SK-N-SH treated with all-trans-retinoic acid at 6 μM for 48 hours (cell line): ENCODE results near the gene PIAS2.

ENCODE experiments used
- ARNTL ChIP-seq: fragments of 450-650 bp; formaldehyde crosslinking; IDR thresholded peaks from 2 replicates; pipeline ENCODE4 v1.5.0; 2020; ENCODE audit warnings: low read depth, mild to moderate bottlenecking, moderate library complexity, borderline replicate concordance
- CSDC2 ChIP-seq: fragments of 250-450 bp; sonication (Bioruptor Pico); IDR thresholded peaks from 2 replicates; pipeline ENCODE4 v1.5.0; 2020; ENCODE audit warnings: mild to moderate bottlenecking, moderate library complexity
- ESRRG ChIP-seq: fragments of 250-450 bp; sonication (Bioruptor Pico); IDR thresholded peaks from 2 replicates; pipeline ENCODE4 v1.6.1; 2021; ENCODE audit warnings: mild to moderate bottlenecking
- GLIS3 ChIP-seq: fragments of 250-450 bp; sonication (Bioruptor Pico); IDR thresholded peaks from 2 replicates; pipeline ENCODE4 v1.5.0; 2020; ENCODE audit warnings: mild to moderate bottlenecking, moderate library complexity
- OSR1 ChIP-seq: fragments of 250-450 bp; sonication (Bioruptor Pico); IDR thresholded peaks from 2 replicates; pipeline ENCODE4 v1.8.0; 2022; ENCODE audit warnings: moderate library complexity, mild to moderate bottlenecking, inconsistent platforms
- SNAI2 ChIP-seq: fragments of 250-450 bp; sonication (Bioruptor Pico); IDR thresholded peaks from 2 replicates; pipeline ENCODE4 v1.5.0; 2020; ENCODE audit warnings: mild to moderate bottlenecking, moderate library complexity
- TOX ChIP-seq: fragments of 250-450 bp; sonication (Bioruptor Pico); IDR thresholded peaks from 2 replicates; pipeline ENCODE4 v1.8.0; 2021; ENCODE audit warnings: mild to moderate bottlenecking, moderate library complexity, borderline replicate concordance
- ZC3H10 ChIP-seq: fragments of 250-450 bp; sonication (Bioruptor Pico); IDR thresholded peaks from 2 replicates; pipeline ENCODE4 v1.5.1; 2021; ENCODE audit warnings: mild to moderate bottlenecking, moderate library complexity
- ZFP3 ChIP-seq: fragments of 250-450 bp; sonication (Bioruptor Pico); IDR thresholded peaks from 2 replicates; pipeline ENCODE4 v1.5.0; 2020; ENCODE audit warnings: mild to moderate bottlenecking, moderate library complexity
- ZFP30 ChIP-seq: fragments of 450-650 bp; formaldehyde crosslinking; IDR thresholded peaks from 2 replicates; pipeline ENCODE4 v1.5.0; 2022; ENCODE audit warnings: mild to moderate bottlenecking, moderate library complexity
- TF ChIP-seq, protein P1 (sequence below): fragments of 250-450 bp; sonication (Bioruptor Pico); IDR thresholded peaks from 2 replicates; pipeline ENCODE4 v1.8.0; 2020; ENCODE audit warnings: mild to moderate bottlenecking, moderate library complexity, borderline replicate concordance
- TF ChIP-seq, protein P2 (sequence below): fragments of 250-450 bp; sonication (Bioruptor Pico); IDR thresholded peaks from 2 replicates; pipeline ENCODE4 v1.5.1; 2020; ENCODE audit warnings: low read depth, mild to moderate bottlenecking, moderate library complexity
- TF ChIP-seq, protein P3 (sequence below): fragments of 250-450 bp; sonication (Bioruptor Pico); IDR thresholded peaks from 2 replicates; pipeline ENCODE4 v1.5.0; 2020; ENCODE audit warnings: mild to moderate bottlenecking, moderate library complexity

DNA sequence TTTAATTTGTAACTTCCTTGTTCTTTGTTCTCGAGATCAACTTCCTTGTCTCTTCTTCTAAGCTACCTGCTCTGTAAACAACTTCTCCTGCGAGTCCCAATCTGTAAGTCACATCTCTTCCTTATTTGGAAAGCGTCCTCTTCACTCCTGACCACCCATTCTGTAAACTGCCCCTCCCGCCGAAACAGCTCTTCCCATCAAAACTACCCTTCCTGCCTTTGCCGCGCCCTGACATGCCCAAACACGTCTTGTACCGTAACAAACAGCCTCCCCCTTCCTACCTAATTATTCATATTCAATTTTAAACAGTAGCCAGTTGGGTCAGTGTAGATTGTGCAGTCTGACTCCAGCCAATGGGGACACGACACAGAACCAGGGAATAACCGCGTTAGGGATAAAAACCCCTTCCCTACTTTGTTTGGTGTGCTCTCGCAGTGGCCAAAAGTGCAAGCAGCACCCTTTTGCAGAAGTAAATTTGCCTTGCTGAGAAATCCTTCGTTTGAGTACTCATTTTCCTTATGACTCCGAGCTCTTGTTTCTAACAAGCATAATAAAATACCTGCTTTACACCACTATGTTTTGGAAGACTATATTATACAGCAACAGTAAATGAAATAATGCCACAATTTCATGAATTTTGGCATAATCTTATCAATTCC, 39.8 kb downstream of the PIAS2 start:
- no peak for TF ChIP-seq SNAI2 (CRISPR knock-in tag)
- TF ChIP-seq ARNTL: no peak
- TF ChIP-seq OSR1 (CRISPR knock-in tag): no peak
- TF ChIP-seq CSDC2: no peak
- TF ChIP-seq, protein P1, sequence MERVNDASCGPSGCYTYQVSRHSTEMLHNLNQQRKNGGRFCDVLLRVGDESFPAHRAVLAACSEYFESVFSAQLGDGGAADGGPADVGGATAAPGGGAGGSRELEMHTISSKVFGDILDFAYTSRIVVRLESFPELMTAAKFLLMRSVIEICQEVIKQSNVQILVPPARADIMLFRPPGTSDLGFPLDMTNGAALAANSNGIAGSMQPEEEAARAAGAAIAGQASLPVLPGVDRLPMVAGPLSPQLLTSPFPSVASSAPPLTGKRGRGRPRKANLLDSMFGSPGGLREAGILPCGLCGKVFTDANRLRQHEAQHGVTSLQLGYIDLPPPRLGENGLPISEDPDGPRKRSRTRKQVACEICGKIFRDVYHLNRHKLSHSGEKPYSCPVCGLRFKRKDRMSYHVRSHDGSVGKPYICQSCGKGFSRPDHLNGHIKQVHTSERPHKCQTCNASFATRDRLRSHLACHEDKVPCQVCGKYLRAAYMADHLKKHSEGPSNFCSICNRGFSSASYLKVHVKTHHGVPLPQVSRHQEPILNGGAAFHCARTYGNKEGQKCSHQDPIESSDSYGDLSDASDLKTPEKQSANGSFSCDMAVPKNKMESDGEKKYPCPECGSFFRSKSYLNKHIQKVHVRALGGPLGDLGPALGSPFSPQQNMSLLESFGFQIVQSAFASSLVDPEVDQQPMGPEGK: no peak
- TF ChIP-seq, protein P2, sequence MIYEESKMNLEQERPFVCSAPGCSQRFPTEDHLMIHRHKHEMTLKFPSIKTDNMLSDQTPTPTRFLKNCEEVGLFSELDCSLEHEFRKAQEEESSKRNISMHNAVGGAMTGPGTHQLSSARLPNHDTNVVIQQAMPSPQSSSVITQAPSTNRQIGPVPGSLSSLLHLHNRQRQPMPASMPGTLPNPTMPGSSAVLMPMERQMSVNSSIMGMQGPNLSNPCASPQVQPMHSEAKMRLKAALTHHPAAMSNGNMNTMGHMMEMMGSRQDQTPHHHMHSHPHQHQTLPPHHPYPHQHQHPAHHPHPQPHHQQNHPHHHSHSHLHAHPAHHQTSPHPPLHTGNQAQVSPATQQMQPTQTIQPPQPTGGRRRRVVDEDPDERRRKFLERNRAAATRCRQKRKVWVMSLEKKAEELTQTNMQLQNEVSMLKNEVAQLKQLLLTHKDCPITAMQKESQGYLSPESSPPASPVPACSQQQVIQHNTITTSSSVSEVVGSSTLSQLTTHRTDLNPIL (CRISPR knock-in tag): no peak
- no peak for TF ChIP-seq ESRRG
- TF ChIP-seq ZFP30 (CRISPR knock-in tag): no peak
- no peak for TF ChIP-seq GLIS3 (CRISPR knock-in tag)
- TF ChIP-seq TOX (CRISPR knock-in tag): no peak
- TF ChIP-seq ZC3H10 (CRISPR knock-in tag): no peak
- no peak for TF ChIP-seq ZFP3 (CRISPR knock-in tag)
- TF ChIP-seq, protein P3, sequence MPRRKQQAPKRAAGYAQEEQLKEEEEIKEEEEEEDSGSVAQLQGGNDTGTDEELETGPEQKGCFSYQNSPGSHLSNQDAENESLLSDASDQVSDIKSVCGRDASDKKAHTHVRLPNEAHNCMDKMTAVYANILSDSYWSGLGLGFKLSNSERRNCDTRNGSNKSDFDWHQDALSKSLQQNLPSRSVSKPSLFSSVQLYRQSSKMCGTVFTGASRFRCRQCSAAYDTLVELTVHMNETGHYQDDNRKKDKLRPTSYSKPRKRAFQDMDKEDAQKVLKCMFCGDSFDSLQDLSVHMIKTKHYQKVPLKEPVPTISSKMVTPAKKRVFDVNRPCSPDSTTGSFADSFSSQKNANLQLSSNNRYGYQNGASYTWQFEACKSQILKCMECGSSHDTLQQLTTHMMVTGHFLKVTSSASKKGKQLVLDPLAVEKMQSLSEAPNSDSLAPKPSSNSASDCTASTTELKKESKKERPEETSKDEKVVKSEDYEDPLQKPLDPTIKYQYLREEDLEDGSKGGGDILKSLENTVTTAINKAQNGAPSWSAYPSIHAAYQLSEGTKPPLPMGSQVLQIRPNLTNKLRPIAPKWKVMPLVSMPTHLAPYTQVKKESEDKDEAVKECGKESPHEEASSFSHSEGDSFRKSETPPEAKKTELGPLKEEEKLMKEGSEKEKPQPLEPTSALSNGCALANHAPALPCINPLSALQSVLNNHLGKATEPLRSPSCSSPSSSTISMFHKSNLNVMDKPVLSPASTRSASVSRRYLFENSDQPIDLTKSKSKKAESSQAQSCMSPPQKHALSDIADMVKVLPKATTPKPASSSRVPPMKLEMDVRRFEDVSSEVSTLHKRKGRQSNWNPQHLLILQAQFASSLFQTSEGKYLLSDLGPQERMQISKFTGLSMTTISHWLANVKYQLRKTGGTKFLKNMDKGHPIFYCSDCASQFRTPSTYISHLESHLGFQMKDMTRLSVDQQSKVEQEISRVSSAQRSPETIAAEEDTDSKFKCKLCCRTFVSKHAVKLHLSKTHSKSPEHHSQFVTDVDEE (CRISPR knock-in tag): no peak
